GM03348 (cell line): ENCODE data around the gene TMEM238L.
"Not testable (repeated sequence)": the region's sequence is repeated elsewhere in the genome, so short reads cannot be mapped to it uniquely, and the experiment has no call there.

Experiments used
- DNase-seq: peaks from one replicate; pipeline ENCODE4 v3.0.0; 2012; ENCODE audit warnings: low spot score

The TMEM238L gene

GRCh38 chr17:10803830-10804475, at the start of gene TMEM238L:
TMEM238L (minus strand) TSS chr17:10804099; CDS start chr17:10803963, 136 bp downstream.
- no peak for DNase-seq

GRCh38 chr17:10846636-10847035, 42.7 kb upstream of the TMEM238L start:
- not testable (repeated sequence) for DNase-seq

GRCh38 chr17:10845388-10845751, 41.5 kb upstream of the TMEM238L start:
- DNase-seq: no peak

GRCh38 chr17:10844621-10845387, 40.9 kb upstream of the TMEM238L start:
- peak; percentile 93 for DNase-seq

GRCh38 chr17:10843811-10844210, 39.9 kb upstream of the TMEM238L start:
- no peak for DNase-seq

- no peak for DNase-seq
Measured at GRCh38 chr17:10842658-10843057, 38.8 kb upstream of the TMEM238L start.

GRCh38 chr17:10838682-10839081, 34.8 kb upstream of the TMEM238L start:
- no peak for DNase-seq

GRCh38 chr17:10837921-10838320, 34.0 kb upstream of the TMEM238L start, which contains the start of gene PIRT:
PIRT (minus strand) TSS chr17:10838087; CDS start chr17:10825645, 12,442 bp downstream.
- DNase-seq: no peak

- no peak for DNase-seq
Measured at GRCh38 chr17:10836966-10837590, 33.2 kb upstream of the TMEM238L start.

- DNase-seq: no peak
Measured at GRCh38 chr17:10836145-10836544, 32.2 kb upstream of the TMEM238L start.

- no peak for DNase-seq
Measured at GRCh38 chr17:10831696-10832095, 27.8 kb upstream of the TMEM238L start.

GRCh38 chr17:10827898-10828552, 24.1 kb upstream of the TMEM238L start:
- DNase-seq: no peak

GRCh38 chr17:10824874-10825273, 21.0 kb upstream of the TMEM238L start:
- no peak for DNase-seq

- no peak for DNase-seq
Measured at GRCh38 chr17:10821770-10822169, 17.9 kb upstream of the TMEM238L start.

- DNase-seq: no peak
Measured at GRCh38 chr17:10821054-10821453, 17.2 kb upstream of the TMEM238L start.

GRCh38 chr17:10815319-10815718, 11.4 kb upstream of the TMEM238L start:
- DNase-seq: no peak

- no peak for DNase-seq
Measured at GRCh38 chr17:10814075-10814474, 10.2 kb upstream of the TMEM238L start.

- DNase-seq: no peak
Measured at GRCh38 chr17:10812674-10813073, 8.8 kb upstream of the TMEM238L start.

GRCh38 chr17:10809605-10810004, 5.7 kb upstream of the TMEM238L start:
- no peak for DNase-seq

- DNase-seq: no peak
Measured at GRCh38 chr17:10807704-10808128, 3.8 kb upstream of the TMEM238L start.

- DNase-seq: no peak
Measured at GRCh38 chr17:10806545-10807262, 2.8 kb upstream of the TMEM238L start.

- DNase-seq: no peak
Measured at GRCh38 chr17:10805911-10806310, 2.0 kb upstream of the TMEM238L start.
